Mesenchymal stem cell (in vitro differentiated cells and primary cell): ENCODE results near the gene CYP39A1.

ENCODE experiments used
- DNase-seq: peaks from one replicate; pipeline ENCODE4 v3.0.0-alpha.2; 2013
- H2AFZ ChIP-seq: one replicate; pipeline ENCODE4 v1.6.1; 2013; ENCODE audit warnings: low read depth, mild to moderate bottlenecking, control low read depth, inconsistent platforms, low read length, moderate library complexity
- H2AK5ac ChIP-seq: 2 replicates; pipeline ENCODE4 v1.6.1; 2013; ENCODE audit warnings: low read length, moderate library complexity, mild to moderate bottlenecking, inconsistent platforms; ENCODE audit not compliant: severe bottlenecking
- H2BK120ac ChIP-seq: one replicate; pipeline ENCODE4 v1.6.1; 2013; ENCODE audit warnings: low read depth, mild to moderate bottlenecking, inconsistent platforms, low read length, moderate library complexity
- H2BK12ac ChIP-seq, 2 experiments: one replicate each; pipeline ENCODE4 v1.6.1; 2013; ENCODE audit warnings: inconsistent platforms in 2 of 2, low read length in 2 of 2, mild to moderate bottlenecking in 2 of 2, moderate library complexity in 2 of 2, control low read depth in 1 of 2
- H2BK15ac ChIP-seq: one replicate; pipeline ENCODE4 v1.6.1; 2013; ENCODE audit warnings: mild to moderate bottlenecking, low read depth, inconsistent platforms; ENCODE audit not compliant: poor library complexity, severe bottlenecking
- H2BK5ac ChIP-seq: 2 replicates; pipeline ENCODE4 v1.6.1; 2013; ENCODE audit warnings: low read depth, mild to moderate bottlenecking, low read length, control low read depth, inconsistent platforms; ENCODE audit not compliant: poor library complexity, severe bottlenecking
- H3K14ac ChIP-seq, 2 experiments: one replicate each; pipeline ENCODE4 v1.6.1; 2013; ENCODE audit warnings: inconsistent platforms in 2 of 2, low read length in 2 of 2, control low read depth in 1 of 2, mild to moderate bottlenecking in 1 of 2, moderate library complexity in 1 of 2
- H3K18ac ChIP-seq, 2 experiments: one replicate each; pipeline ENCODE4 v1.6.1; 2013; ENCODE audit warnings: inconsistent platforms in 2 of 2, low read length in 2 of 2, control low read depth in 1 of 2, low read depth in 1 of 2, mild to moderate bottlenecking in 1 of 2
- H3K23ac ChIP-seq, 2 experiments: one replicate each; pipeline ENCODE4 v1.6.1; 2013; ENCODE audit warnings: inconsistent platforms in 2 of 2, low read length in 2 of 2, mild to moderate bottlenecking in 2 of 2, moderate library complexity in 2 of 2, control low read depth in 1 of 2
- H3K27ac ChIP-seq: 2 replicates; pipeline ENCODE4 v1.5.1; 2013; ENCODE audit warnings: mild to moderate bottlenecking, moderate library complexity, low read length, control low read depth, inconsistent platforms; ENCODE audit not compliant: poor library complexity, severe bottlenecking
- H3K27me3 ChIP-seq, 2 experiments: 2 replicates each; pipeline versions ENCODE4 v1.6.1 to v1.7.0; 2013; ENCODE audit warnings: low read length in 2 of 2, mild to moderate bottlenecking in 2 of 2, moderate library complexity in 2 of 2, control low read depth in 1 of 2, inconsistent platforms in 1 of 2; ENCODE audit not compliant: control insufficient read depth in 1 of 2, insufficient read depth in 1 of 2
- H3K36me3 ChIP-seq, 2 experiments: 2 replicates each; pipeline versions ENCODE4 v1.6.1 to v1.7.0; 2013; ENCODE audit warnings: low read length in 2 of 2, control low read depth in 1 of 2, inconsistent platforms in 1 of 2, low read depth in 1 of 2, mild to moderate bottlenecking in 1 of 2; ENCODE audit not compliant: insufficient read depth in 2 of 2, control insufficient read depth in 1 of 2
- H3K4ac ChIP-seq, 2 experiments: one replicate each; pipeline ENCODE4 v1.6.1; 2013; ENCODE audit warnings: inconsistent platforms in 2 of 2, low read length in 2 of 2, mild to moderate bottlenecking in 2 of 2, moderate library complexity in 2 of 2, control low read depth in 1 of 2, low read depth in 1 of 2
- H3K4me1 ChIP-seq: 2 replicates; pipeline ENCODE4 v1.6.1; 2013; ENCODE audit warnings: low read depth, low read length, control low read depth; ENCODE audit not compliant: control insufficient read depth, insufficient read depth
- H3K4me2 ChIP-seq: 2 replicates; pipeline ENCODE4 v1.6.1; 2013; ENCODE audit warnings: low read length, mild to moderate bottlenecking, inconsistent platforms; ENCODE audit not compliant: poor library complexity, severe bottlenecking
- H3K4me3 ChIP-seq, 2 experiments: 2 replicates each; pipeline versions ENCODE4 v1.5.1 to v1.7.0; 2013; ENCODE audit warnings: low read length in 2 of 2, mild to moderate bottlenecking in 2 of 2, control low read depth in 1 of 2, low read depth in 1 of 2; ENCODE audit not compliant: insufficient read depth in 1 of 2
- H3K79me1 ChIP-seq: replicated peaks from 2 replicates; pipeline ENCODE4 v1.6.1; 2013; ENCODE audit warnings: mild to moderate bottlenecking, control low read depth, low read length, inconsistent platforms; ENCODE audit not compliant: poor library complexity, severe bottlenecking
- H3K9ac ChIP-seq: 2 replicates; pipeline ENCODE4 v1.7.0; 2013; ENCODE audit warnings: mild to moderate bottlenecking, low read length, moderate library complexity
- H3K9me3 ChIP-seq: 2 replicates; pipeline ENCODE4 v1.7.0; 2013; ENCODE audit warnings: mild to moderate bottlenecking, low read length; ENCODE audit not compliant: control insufficient read depth
- H4K8ac ChIP-seq: one replicate; pipeline ENCODE4 v1.6.1; 2013; ENCODE audit warnings: inconsistent platforms, mild to moderate bottlenecking, low read length, moderate library complexity
- H4K91ac ChIP-seq: one replicate; pipeline ENCODE4 v1.6.1; 2013; ENCODE audit warnings: mild to moderate bottlenecking, low read length, inconsistent platforms
- WGBS: methylation state at CpG from one replicate; pipeline ENCODE4 v1.1.7; 2013; ENCODE audit warnings: mixed read lengths; 5-methylcytosine and 5-hydroxymethylcytosine counted together

CYP39A1 gene

GRCh38 chr6:46541556-46541955, 111.1 kb downstream of the CYP39A1 start:
- Histone ChIP-seq H3K18ac (no peak overlapping the region), H3K79me1 (no peaks in the 10 kb centered on the region), H3K14ac (no peak overlapping the region), H3K27me3 (no peaks in the 10 kb centered on the region), H3K4ac (no peak overlapping the region), H3K4me1 (no peaks in the 10 kb centered on the region), H3K4me2 (no peak overlapping the region), H2BK12ac (no peak overlapping the region), H3K9ac (no peak overlapping the region), H2AK5ac (no peak overlapping the region), H2BK120ac (no peak overlapping the region), H3K9me3 (peaks cover 7% of the 10 kb centered on the region), H4K91ac (no peak overlapping the region), H2AFZ (no peak overlapping the region), H3K4me3 (no peak overlapping the region), H2BK5ac (no peak overlapping the region), H2BK15ac (no peak overlapping the region), H4K8ac (no peak overlapping the region), H3K36me3 (no peaks in the 10 kb centered on the region), H3K27ac (no peak overlapping the region), H3K23ac (no peak overlapping the region)
- DNase-seq = no peak
- WGBS = 86% methylated on average over 3 of the region's 3 CpGs

- Histone ChIP-seq H3K14ac (no peak overlapping the region), H3K9ac (no peak overlapping the region), H3K4me2 (no peak overlapping the region), H3K4me1 (no peaks in the 10 kb centered on the region), H2BK120ac (no peak overlapping the region), H3K36me3 (no peaks in the 10 kb centered on the region), H2BK5ac (no peak overlapping the region), H3K4me3 (no peak overlapping the region), H4K8ac (no peak overlapping the region), H2AK5ac (no peak overlapping the region), H3K23ac (no peak overlapping the region), H3K4ac (no peak overlapping the region), H3K27me3 (no peaks in the 10 kb centered on the region), H3K9me3 (peaks cover 8% of the 10 kb centered on the region), H2BK15ac (no peak overlapping the region), H4K91ac (no peak overlapping the region), H2AFZ (no peak overlapping the region), H2BK12ac (no peak overlapping the region), H3K79me1 (no peaks in the 10 kb centered on the region), H3K27ac (no peak overlapping the region), H3K18ac (no peak overlapping the region)
- WGBS = 93% methylated on average over 2 of the region's 2 CpGs
- DNase-seq = no peak
Measured at GRCh38 chr6:46539866-46540265, 112.8 kb downstream of the CYP39A1 start.

GRCh38 chr6:46538800-46539480, 113.7 kb downstream of the CYP39A1 start:
- Histone ChIP-seq H4K91ac (no peak overlapping the region), H3K9me3 (peaks cover 4% of the 10 kb centered on the region), H3K18ac (no peak overlapping the region), H3K4me2 (no peak overlapping the region), H3K27ac (no peak overlapping the region), H4K8ac (no peak overlapping the region), H2BK12ac (no peak overlapping the region), H3K27me3 (no peaks in the 10 kb centered on the region), H2BK15ac (no peak overlapping the region), H3K4me3 (no peak overlapping the region), H2AFZ (no peak overlapping the region), H2BK5ac (no peak overlapping the region), H2AK5ac (no peak overlapping the region), H3K23ac (no peak overlapping the region), H3K36me3 (no peaks in the 10 kb centered on the region), H2BK120ac (no peak overlapping the region), H3K4me1 (no peaks in the 10 kb centered on the region), H3K79me1 (no peaks in the 10 kb centered on the region), H3K9ac (no peak overlapping the region), H3K14ac (no peak overlapping the region), H3K4ac (no peak overlapping the region)
- DNase-seq = no peak
- WGBS = 74% methylated on average over 5 of the region's 6 CpGs

DNA sequence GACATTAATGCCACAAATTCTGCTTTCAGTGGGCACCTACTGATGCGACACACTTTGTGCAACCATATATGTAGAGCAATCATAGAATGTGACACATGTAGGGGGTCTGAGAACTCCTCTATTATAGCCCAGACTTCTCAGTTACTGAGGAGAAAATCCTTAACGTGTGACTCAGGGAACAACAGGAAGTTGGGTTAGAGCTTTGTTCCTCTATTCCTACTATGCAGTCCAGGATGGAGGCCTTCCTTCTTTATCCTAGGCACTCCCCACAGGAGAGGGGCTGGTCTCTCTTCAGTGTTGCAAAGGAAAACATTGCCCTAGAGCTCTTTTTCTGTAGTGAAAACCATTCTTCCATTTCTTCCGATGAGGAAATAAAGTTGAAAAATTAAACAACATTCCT, 121.7 kb downstream of the CYP39A1 start:
- Histone ChIP-seq H3K27me3 (peaks cover 0 to 3% of the 10 kb centered on the region in 2 experiments), H3K4ac (no peak overlapping the region), H4K91ac (no peak overlapping the region), H3K4me1 (no peaks in the 10 kb centered on the region), H3K18ac (no peak overlapping the region), H2AFZ (no peak overlapping the region), H3K9me3 (peaks cover 4% of the 10 kb centered on the region), H3K14ac (no peak overlapping the region), H4K8ac (no peak overlapping the region), H2BK12ac (no peak overlapping the region), H3K79me1 (no peaks in the 10 kb centered on the region), H3K36me3 (no peaks in the 10 kb centered on the region), H3K27ac (no peak overlapping the region), H2BK120ac (no peak overlapping the region), H3K23ac (no peak overlapping the region), H2BK5ac (no peak overlapping the region), H3K4me2 (no peak overlapping the region), H3K4me3 (no peak overlapping the region), H2BK15ac (no peak overlapping the region), H2AK5ac (peak overlapping the region; percentile 10), H3K9ac (no peak overlapping the region)
- 100% methylated on average over 1 of the region's 3 CpGs for WGBS
- DNase-seq = no peak
